WTC11 (cell line): Measurements from ENCODE around the gene RNASE7. TPM values are rescaled to one million over a fixed set of nuclear protein-coding genes. Genes with fewer than 3 reads are reported as not detected.

Experiments used
- ATAC-seq: fragments of 200-7000 bp; cut with Tn5 transposase; 2 replicates; pipeline ENCODE4 v1.10.0; 2021; ENCODE audit warnings: mild to moderate bottlenecking, moderate library complexity
- CTCF ChIA-PET: fragments of 300-600 bp; sonication (Branson Sonifier 250); formaldehyde crosslinking; loops from one replicate; lab custom pipeline; 2021; ENCODE audit warnings: antibody characterized with exemption; lab: Charles Lee
- POLR2A ChIA-PET: fragments of 350-600 bp; sonication (Branson Sonifier 250); formaldehyde crosslinking; loops from one replicate; lab custom pipeline; 2021; ENCODE audit warnings: antibody characterized with exemption; lab: Charles Lee
- DNase-seq: peaks from one replicate; pipeline ENCODE4 v3.0.0; 2021; ENCODE audit warnings: low spot score
- H3K27ac Mint-ChIP-seq: 2 replicates; pipeline ENCODE4 v1.8.0; 2021; ENCODE audit warnings: mixed read lengths
- H3K27me3 Mint-ChIP-seq: 2 replicates; pipeline ENCODE4 v1.8.0; 2021; ENCODE audit warnings: low read depth, mild to moderate bottlenecking, moderate library complexity, mixed read lengths
- H3K36me3 Mint-ChIP-seq: 2 replicates; pipeline ENCODE4 v1.8.0; 2021; ENCODE audit warnings: mixed read lengths
- H3K4me1 Mint-ChIP-seq: 2 replicates; pipeline ENCODE4 v1.8.0; 2022; ENCODE audit warnings: mixed read lengths
- H3K4me3 Mint-ChIP-seq: 2 replicates; pipeline ENCODE4 v1.8.0; 2021; ENCODE audit warnings: mild to moderate bottlenecking, moderate library complexity, mixed read lengths
- H3K9me3 Mint-ChIP-seq: 2 replicates; pipeline ENCODE4 v1.8.0; 2021; ENCODE audit warnings: mixed read lengths
- ATF1 ChIP-seq: sonication (generic); formaldehyde crosslinking; IDR thresholded peaks from 2 replicates; pipeline ENCODE4 v1.8.1; 2023; ENCODE audit warnings: mild to moderate bottlenecking, moderate library complexity, missing genetic modification reagents
- CREB1 ChIP-seq: sonication (generic); formaldehyde crosslinking; IDR thresholded peaks from 2 replicates; pipeline ENCODE4 v1.8.0; 2023; ENCODE audit warnings: mild to moderate bottlenecking, missing genetic modification reagents
- E2F1 ChIP-seq: sonication (generic); formaldehyde crosslinking; IDR thresholded peaks from 2 replicates; pipeline ENCODE4 v1.8.0; 2022; ENCODE audit warnings: mild to moderate bottlenecking, missing genetic modification reagents
- ERG ChIP-seq: fragments of 250-450 bp; sonication (Bioruptor Pico); IDR thresholded peaks from 2 replicates; pipeline ENCODE4 v1.8.0; 2021; ENCODE audit warnings: mild to moderate bottlenecking
- ESRRA ChIP-seq: sonication (generic); formaldehyde crosslinking; IDR thresholded peaks from 2 replicates; pipeline ENCODE4 v1.8.1; 2022; ENCODE audit warnings: mild to moderate bottlenecking, missing genetic modification reagents, borderline replicate concordance
- FOXJ3 ChIP-seq: sonication (generic); formaldehyde crosslinking; IDR thresholded peaks from 2 replicates; pipeline ENCODE4 v1.9.0; 2021; ENCODE audit warnings: missing genetic modification reagents, mild to moderate bottlenecking, borderline replicate concordance
- GTF2I ChIP-seq: fragments of 250-450 bp; sonication (Bioruptor Pico); conservative IDR thresholded peaks from 2 replicates; pipeline ENCODE4 v1.4.0; 2021; ENCODE audit warnings: mild to moderate bottlenecking
- NFE2L1 ChIP-seq: sonication (generic); formaldehyde crosslinking; IDR thresholded peaks from 2 replicates; pipeline ENCODE4 v1.8.1; 2023; ENCODE audit warnings: missing genetic modification reagents
- NR2C2 ChIP-seq: sonication (generic); formaldehyde crosslinking; IDR thresholded peaks from 2 replicates; pipeline ENCODE4 v1.8.0; 2022; ENCODE audit warnings: mild to moderate bottlenecking, missing genetic modification reagents
- TEAD4 ChIP-seq: sonication (generic); formaldehyde crosslinking; IDR thresholded peaks from 2 replicates; pipeline ENCODE4 v1.8.0; 2022; ENCODE audit warnings: mild to moderate bottlenecking, missing genetic modification reagents
- ZBTB43 ChIP-seq: sonication (generic); formaldehyde crosslinking; IDR thresholded peaks from 2 replicates; pipeline ENCODE4 v1.8.1; 2023; ENCODE audit warnings: mild to moderate bottlenecking, missing genetic modification reagents
- ZMAT4 ChIP-seq: fragments of 250-450 bp; sonication (Bioruptor Pico); IDR thresholded peaks from 2 replicates; pipeline ENCODE4 v1.9.0; 2021; ENCODE audit warnings: mild to moderate bottlenecking
- ZNF281 ChIP-seq: sonication (generic); formaldehyde crosslinking; IDR thresholded peaks from 2 replicates; pipeline ENCODE4 v1.8.0; 2023; ENCODE audit warnings: mild to moderate bottlenecking, missing genetic modification reagents
- ZSCAN18 ChIP-seq: fragments of 250-450 bp; sonication (Bioruptor Pico); IDR thresholded peaks from 2 replicates; pipeline ENCODE4 v2.1.2; 2022; ENCODE audit warnings: mild to moderate bottlenecking, moderate library complexity
- total RNA-seq: library from RNA; stranded (reverse); gene quantifications from 3 replicates; pipeline ENCODE4 v1.2.3, GENCODE V29; 2021

RNASE7 gene
- total RNA-seq, 1 experiment from 2014 or later = not detected

GRCh38 chr14:21075719-21076437 lies 33.7 kb downstream of the RNASE7 start:
- peaks cover 63% of the 10 kb centered on the region for H3K36me3 Mint-ChIP-seq
- peaks cover 17% of the 10 kb centered on the region for H3K4me1 Mint-ChIP-seq
- DNase-seq (no peak), ATAC-seq (no peak)
- CTCF ChIA-PET = interaction anchor here (1.3 kb wide), 1 partner anchor 17 kb away, joined by 4 read pairs; no protein-coding TSS in a partner anchor
- H3K27ac Mint-ChIP-seq = no peak overlapping the region
- H3K4me3 Mint-ChIP-seq = no peak overlapping the region
- no peaks in the 10 kb centered on the region for H3K9me3 Mint-ChIP-seq
- POLR2A ChIA-PET = no interaction called here
- no peaks in the 10 kb centered on the region for H3K27me3 Mint-ChIP-seq
- no peak for TF ChIP-seq GTF2I (CRISPR knock-in tag)
- TF ChIP-seq ZBTB43 (CRISPR knock-in tag) = no peak

GRCh38 chr14:21077672-21078071 lies 35.5 kb downstream of the RNASE7 start:
- ChIA-PET CTCF (interaction anchor here (1.1 to 2.5 kb wide), 2 partner anchors 13 to 27 kb away, joined by 3 to 9 read pairs; no protein-coding TSS in a partner anchor), POLR2A (interaction anchor here (1.2 kb wide), 1 partner anchor 10 kb away, joined by 3 read pairs; no protein-coding TSS in a partner anchor)
- H3K4me3 Mint-ChIP-seq = no peak overlapping the region
- DNase-seq (no peak), ATAC-seq (no peak)
- no peaks in the 10 kb centered on the region for H3K9me3 Mint-ChIP-seq
- TF ChIP-seq ZNF281 (CRISPR knock-in tag) (no peak), ATF1 (CRISPR knock-in tag) (no peak), ESRRA (CRISPR knock-in tag) (no peak), NFE2L1 (CRISPR knock-in tag) (no peak), TEAD4 (CRISPR knock-in tag) (no peak), E2F1 (CRISPR knock-in tag) (no peak), ZSCAN18 (CRISPR knock-in tag) (no peak), ERG (no peak), FOXJ3 (CRISPR knock-in tag) (no peak), NR2C2 (no peak), ZMAT4 (CRISPR knock-in tag) (no peak), CREB1 (no peak)
- peaks cover 72% of the 10 kb centered on the region for H3K36me3 Mint-ChIP-seq
- H3K4me1 Mint-ChIP-seq = peaks cover 5% of the 10 kb centered on the region
- H3K27ac Mint-ChIP-seq = no peak overlapping the region
- no peaks in the 10 kb centered on the region for H3K27me3 Mint-ChIP-seq
